Endodermal cell (in vitro differentiated cells): Measurements from ENCODE around the gene BBX. TPM values are rescaled to one million over a fixed set of nuclear protein-coding genes. Genes with fewer than 3 reads are reported as not detected.

Source experiments
- DNase-seq: peaks from one replicate; pipeline ENCODE4 v3.0.0-alpha.2; 2017
- H3K27ac ChIP-seq: 2 replicates; pipeline ENCODE4 v1.5.1; 2013; ENCODE audit warnings: mild to moderate bottlenecking, low read depth, low read length, moderate library complexity
- H3K27me3 ChIP-seq: 2 replicates; pipeline ENCODE4 v1.6.1; 2013; ENCODE audit warnings: mild to moderate bottlenecking, low read length, moderate library complexity; ENCODE audit not compliant: insufficient read depth, control insufficient read depth, poor library complexity, severe bottlenecking
- H3K36me3 ChIP-seq: 2 replicates; pipeline ENCODE4 v1.7.0; 2013; ENCODE audit warnings: mild to moderate bottlenecking, low read length, moderate library complexity; ENCODE audit not compliant: control insufficient read depth, insufficient read depth
- H3K4me1 ChIP-seq: one replicate; pipeline ENCODE4 v1.7.0; 2013; ENCODE audit warnings: low read length; ENCODE audit not compliant: control insufficient read depth, insufficient read depth
- H3K4me3 ChIP-seq: 2 replicates; pipeline ENCODE4 v1.5.1; 2013; ENCODE audit warnings: mild to moderate bottlenecking, low read length, moderate library complexity
- H3K9ac ChIP-seq: 2 replicates; pipeline ENCODE4 v1.6.1; 2013; ENCODE audit warnings: mild to moderate bottlenecking, low read length, moderate library complexity; ENCODE audit not compliant: poor library complexity, severe bottlenecking; ENCODE audit errors: extremely low read depth
- H3K9me3 ChIP-seq: 2 replicates; pipeline ENCODE4 v1.6.1; 2013; ENCODE audit warnings: mild to moderate bottlenecking, low read length, moderate library complexity; ENCODE audit not compliant: control insufficient read depth
- H3K27ac Mint-ChIP-seq: 2 replicates; pipeline ENCODE4 v1.8.0; 2020; ENCODE audit warnings: mixed read lengths
- H3K27me3 Mint-ChIP-seq: 2 replicates; pipeline ENCODE4 v1.8.0; 2021; ENCODE audit warnings: mild to moderate bottlenecking, mixed read lengths; ENCODE audit not compliant: insufficient read depth
- H3K36me3 Mint-ChIP-seq: 2 replicates; pipeline ENCODE4 v1.8.0; 2020; ENCODE audit warnings: low read depth, mixed read lengths
- H3K4me1 Mint-ChIP-seq: 2 replicates; pipeline ENCODE4 v1.8.0; 2020; ENCODE audit warnings: mixed read lengths
- H3K4me3 Mint-ChIP-seq: 2 replicates; pipeline ENCODE4 v1.8.0; 2020; ENCODE audit warnings: mild to moderate bottlenecking, moderate library complexity, mixed read lengths
- H3K9me3 Mint-ChIP-seq: 2 replicates; pipeline ENCODE4 v1.8.0; 2020; ENCODE audit warnings: mild to moderate bottlenecking, mixed read lengths
- CTCF ChIP-seq: fragments of 200-600 bp; sonication (generic); conservative IDR thresholded peaks from 2 replicates; pipeline ENCODE4 v1.5.0; 2021; ENCODE audit warnings: antibody characterized with exemption, mild to moderate bottlenecking
- WGBS, 2 experiments: methylation state at CpG; one replicate each; pipeline versions ENCODE4 v1.1.5 to v1.1.7; 2013; ENCODE audit warnings: missing lambda C conversion rate in 2 of 2, mixed read lengths in 1 of 2; ENCODE audit not compliant: insufficient coverage in 1 of 2, insufficient read length in 1 of 2; 5-methylcytosine and 5-hydroxymethylcytosine counted together
- total RNA-seq, 2 donors: library from RNA; stranded (reverse); fragmentation: NEBNext Ultra II Directional in 1 of 2; extraction: Animal tissue kit (Norgen Biotek cat#: 25700) in 1 of 2; gene quantifications; 2 replicates in 1 of 2; 3 replicates in 1 of 2; pipeline ENCODE4 v1.2.1, GENCODE V29; 2021

BBX gene
- total RNA-seq, 2 donors from 2014 or later: 34.2 to 41.2 TPM

- peak; percentile 83 for TF ChIP-seq CTCF
- Mint-ChIP-seq H3K27ac (no peak overlapping the region), H3K4me1 (peaks cover 27% of the 10 kb centered on the region)
Measured at GRCh38 chr3:107752202-107752990, 229.6 kb downstream of the BBX start.

GRCh38 chr3:107753494-107753893 lies 230.7 kb downstream of the BBX start:
- H3K4me3 Mint-ChIP-seq: no peak overlapping the region
- Histone ChIP-seq H3K4me1 (no peaks in the 10 kb centered on the region), H3K4me3 (no peak overlapping the region), H3K9ac (no peak overlapping the region), H3K27ac (no peak overlapping the region), H3K9me3 (no peaks in the 10 kb centered on the region), H3K27me3 (no peaks in the 10 kb centered on the region), H3K36me3 (peaks cover 11% of the 10 kb centered on the region)
- H3K27ac Mint-ChIP-seq: no peak overlapping the region
- H3K27me3 Mint-ChIP-seq: no peaks in the 10 kb centered on the region
- peak; percentile 87 for DNase-seq
- peak; percentile 81 for TF ChIP-seq CTCF
- H3K4me1 Mint-ChIP-seq: peaks cover 27% of the 10 kb centered on the region
- 20 to 50% methylated on average over 1 to 2 of the region's 2 CpGs for WGBS, 2 experiments
- peaks cover 3% of the 10 kb centered on the region for H3K36me3 Mint-ChIP-seq
- no peaks in the 10 kb centered on the region for H3K9me3 Mint-ChIP-seq

More at GRCh38 chr3:107752202-107752990, 229.6 kb downstream of the BBX start:
- Histone ChIP-seq H3K27me3 (no peaks in the 10 kb centered on the region), H3K4me1 (no peaks in the 10 kb centered on the region), H3K4me3 (no peak overlapping the region), H3K9me3 (no peaks in the 10 kb centered on the region), H3K27ac (no peak overlapping the region), H3K9ac (no peak overlapping the region), H3K36me3 (peaks cover 7% of the 10 kb centered on the region)
- Mint-ChIP-seq H3K36me3 (peaks cover 2% of the 10 kb centered on the region), H3K27me3 (no peaks in the 10 kb centered on the region), H3K4me3 (no peak overlapping the region), H3K9me3 (no peaks in the 10 kb centered on the region)
- 85 to 100% methylated on average over 1 to 3 of the region's 3 CpGs for WGBS, 2 experiments
- peak; percentile 59 for DNase-seq

GRCh38 chr3:107753976-107754375 lies 231.2 kb downstream of the BBX start:
- H3K36me3 Mint-ChIP-seq: peaks cover 6% of the 10 kb centered on the region
- Histone ChIP-seq H3K4me1 (no peaks in the 10 kb centered on the region), H3K36me3 (peaks cover 12% of the 10 kb centered on the region), H3K27ac (no peak overlapping the region), H3K9me3 (no peaks in the 10 kb centered on the region), H3K4me3 (peak overlapping the region; percentile 12), H3K27me3 (no peaks in the 10 kb centered on the region), H3K9ac (no peak overlapping the region)
- WGBS, 2 experiments: 80 to 100% methylated on average over 2 to 4 of the region's 4 CpGs
- peaks cover 27% of the 10 kb centered on the region for H3K4me1 Mint-ChIP-seq
- no peak overlapping the region for H3K4me3 Mint-ChIP-seq
- H3K27ac Mint-ChIP-seq: no peak overlapping the region
- no peaks in the 10 kb centered on the region for H3K9me3 Mint-ChIP-seq
- no peaks in the 10 kb centered on the region for H3K27me3 Mint-ChIP-seq
- DNase-seq: no peak
- TF ChIP-seq CTCF: no peak
